Measurements from ENCODE around the gene C19orf12. TPM values are rescaled to one million over a fixed set of nuclear protein-coding genes. Genes with fewer than 3 reads are reported as not detected.

The C19orf12 gene
- total RNA-seq, 5 donors from 2014 or later (not counting 1 experiment from before 2014, with no cell fraction given) = 25.1 to 38.7 (median 34.2) TPM

DNA sequence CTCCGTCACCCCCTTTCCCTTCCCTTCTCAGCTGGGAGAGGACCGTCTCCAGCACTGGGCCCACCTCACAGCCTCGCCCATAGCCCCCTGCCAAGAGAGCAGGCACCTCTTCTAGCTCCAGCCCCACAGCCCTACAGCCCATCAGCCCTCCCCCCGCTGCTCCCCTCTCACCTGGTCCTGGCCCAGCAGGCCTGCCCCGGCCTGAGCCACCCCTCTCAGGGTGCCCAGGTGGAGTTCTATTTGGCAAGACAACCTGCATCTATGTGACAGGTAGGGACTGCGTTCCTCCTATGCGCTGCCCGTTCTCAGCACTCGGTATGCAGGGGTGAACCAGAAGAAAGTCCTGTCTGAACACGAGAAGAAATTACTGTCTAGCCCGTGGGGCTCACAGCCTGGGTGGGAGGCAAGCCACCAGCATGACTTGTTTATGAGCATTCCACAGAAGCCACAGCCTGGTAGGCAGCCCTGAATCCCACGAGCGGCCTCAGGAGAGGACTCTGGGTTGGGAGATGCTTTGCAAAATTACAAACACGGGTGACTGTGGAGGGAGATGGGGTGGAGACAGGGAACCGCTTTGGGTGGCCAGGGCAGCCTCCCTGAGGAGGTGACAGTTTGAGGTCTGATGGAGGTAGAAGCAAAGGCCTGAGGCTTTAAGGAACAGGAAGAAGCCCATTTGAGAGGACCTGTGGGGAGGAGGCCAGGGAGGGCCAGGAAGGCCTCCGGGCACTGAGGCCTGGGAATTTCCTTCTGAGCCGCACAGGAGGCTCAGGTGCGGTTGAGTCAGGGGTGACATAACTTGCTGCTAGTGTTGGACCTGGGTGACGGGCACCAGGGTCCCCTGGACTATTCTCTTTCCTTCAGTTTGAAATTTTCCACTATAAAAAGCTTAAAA is 51.0 kb downstream of the C19orf12 start:
- no peaks in the 10 kb centered on the region for H3K36me3 ChIP-seq (ENCODE audit: control insufficient read depth in 2 of 2, extremely low read depth in 1 of 2, insufficient read depth in 1 of 2, low read length in 1 of 2)

GRCh38 chr19:29662604-29663404 is 52.3 kb downstream of the C19orf12 start:
- peak overlapping the region; percentile 43 to 83 for H3K27ac Mint-ChIP-seq
- no peaks in the 10 kb centered on the region for H3K27me3 ChIP-seq (replicated peaks in 1 of 2; ENCODE audit: control insufficient read depth in 2 of 2, extremely low read depth in 1 of 2, insufficient read depth in 2 of 2, low read length in 1 of 2)

More for the DNA sequence above, 51.0 kb downstream of the C19orf12 start:
- Mint-ChIP-seq H3K27me3 (no peaks in the 10 kb centered on the region), H3K4me3 (peak overlapping the region; percentile 74 to 89 (median 78)), H3K27ac (peak overlapping the region; percentile 66 to 83), H3K36me3 (peaks cover 3% of the 10 kb centered on the region), H3K9me3 (no peaks in the 10 kb centered on the region), H3K4me1 (peaks cover 48 to 59% (median 59%) of the 10 kb centered on the region in 3 donors)
- H3K27ac ChIP-seq (ENCODE audit: low read length) = peak overlapping the region; percentile 38
- CTCF ChIA-PET = interaction anchor here (1.2 to 4.2 kb wide), 3 partner anchors 54 to 58 kb away, joined by 7 to 42 read pairs (median 18); partner anchors contain the start of gene POP4 (in 1 of the 2)
- H3K9me3 ChIP-seq = no peaks in the 10 kb centered on the region
- ATAC-seq (replicated peaks in 1 of 4) (no peak), DNase-seq (no peak)
- WGBS (ENCODE audit: insufficient coverage) = 95% methylated on average over 16 of the region's 19 CpGs
- H3K27me3 ChIP-seq (replicated peaks in 1 of 2; ENCODE audit: control insufficient read depth in 2 of 2, extremely low read depth in 1 of 2, insufficient read depth in 2 of 2, low read length in 1 of 2) = no peaks in the 10 kb centered on the region
- peak overlapping the region in 1 of 2 donors; percentile 37 for H3K4me3 ChIP-seq (ENCODE audit: control insufficient read depth in 1 of 2, extremely low read depth in 1 of 2, low read length in 1 of 2)
- POLR2A ChIA-PET = no interaction called here
- peaks cover 37 to 63% of the 10 kb centered on the region in 2 experiments for H3K4me1 ChIP-seq (ENCODE audit: control insufficient read depth in 1 of 2, extremely low read depth in 1 of 2, insufficient read depth in 2 of 2, low read length in 2 of 2)

DNA sequence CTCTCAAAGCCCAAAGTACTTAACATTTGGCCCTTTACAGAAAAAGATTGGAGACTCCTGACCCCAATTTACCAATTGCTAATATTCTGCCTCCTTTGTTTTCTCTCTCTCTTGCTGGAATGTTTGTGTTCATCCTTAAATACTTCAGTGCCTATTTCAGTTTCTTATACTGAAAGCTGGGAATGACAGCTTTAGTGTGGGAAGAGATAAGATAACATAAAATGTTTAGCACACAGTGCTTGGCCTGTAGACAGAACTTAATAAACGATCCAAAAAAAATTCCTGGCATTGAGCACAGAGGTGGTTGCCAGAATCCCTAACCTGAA is 52.8 kb downstream of the C19orf12 start:
- H3K4me3 Mint-ChIP-seq = no peak overlapping the region
- peaks cover 3% of the 10 kb centered on the region for H3K36me3 Mint-ChIP-seq
- 71% methylated on average over 1 of the region's 1 CpG for WGBS (ENCODE audit: insufficient coverage)
- no peaks in the 10 kb centered on the region for H3K27me3 ChIP-seq (replicated peaks in 1 of 2; ENCODE audit: control insufficient read depth in 2 of 2, extremely low read depth in 1 of 2, insufficient read depth in 2 of 2, low read length in 1 of 2)
- POLR2A ChIA-PET = no interaction called here
- H3K9me3 Mint-ChIP-seq = no peaks in the 10 kb centered on the region
- H3K27ac ChIP-seq (ENCODE audit: low read length) = no peak overlapping the region
- H3K36me3 ChIP-seq (ENCODE audit: control insufficient read depth in 2 of 2, extremely low read depth in 1 of 2, insufficient read depth in 1 of 2, low read length in 1 of 2) = no peaks in the 10 kb centered on the region
- CTCF ChIA-PET = interaction anchor here (1.4 to 2.5 kb wide), 4 partner anchors 9 to 52 kb away, joined by 3 to 18 read pairs (median 6); no protein-coding TSS in a partner anchor
- DNase-seq (no peak), ATAC-seq (replicated peaks in 1 of 4) (no peak)
- no peaks in the 10 kb centered on the region for H3K27me3 Mint-ChIP-seq
- no peaks in the 10 kb centered on the region for H3K9me3 ChIP-seq
- peak overlapping the region in 1 of 2 donors; percentile 83 for H3K27ac Mint-ChIP-seq
- peaks cover 29 to 42% (median 41%) of the 10 kb centered on the region in 3 donors for H3K4me1 Mint-ChIP-seq
- peaks cover 23 to 44% of the 10 kb centered on the region in 2 experiments for H3K4me1 ChIP-seq (ENCODE audit: control insufficient read depth in 1 of 2, extremely low read depth in 1 of 2, insufficient read depth in 2 of 2, low read length in 2 of 2)
- H3K4me3 ChIP-seq (ENCODE audit: control insufficient read depth in 1 of 2, extremely low read depth in 1 of 2, low read length in 1 of 2) = no peak overlapping the region

More at GRCh38 chr19:29662604-29663404, 52.3 kb downstream of the C19orf12 start:
- no peak for ATAC-seq (replicated peaks in 1 of 4)
- Histone ChIP-seq H3K4me1 (ENCODE audit: control insufficient read depth in 1 of 2, extremely low read depth in 1 of 2, insufficient read depth in 2 of 2, low read length in 2 of 2) (peaks cover 28 to 50% of the 10 kb centered on the region in 2 experiments), H3K9me3 (no peaks in the 10 kb centered on the region), H3K4me3 (ENCODE audit: control insufficient read depth in 1 of 2, extremely low read depth in 1 of 2, low read length in 1 of 2) (no peak overlapping the region), H3K27ac (ENCODE audit: low read length) (no peak overlapping the region), H3K36me3 (ENCODE audit: control insufficient read depth in 2 of 2, extremely low read depth in 1 of 2, insufficient read depth in 1 of 2, low read length in 1 of 2) (no peaks in the 10 kb centered on the region)
- WGBS (ENCODE audit: insufficient coverage) = 79% methylated on average over 10 of the region's 17 CpGs
- ChIA-PET CTCF (interaction anchor here (1.4 to 2.5 kb wide), 4 partner anchors 9 to 53 kb away, joined by 3 to 18 read pairs (median 6); no protein-coding TSS in a partner anchor), POLR2A (interaction anchor here in 1 of 2 donors (0.7 kb wide), 1 partner anchor 321 kb away, joined by 3 read pairs; no protein-coding TSS in a partner anchor)
- no peaks in the 10 kb centered on the region for H3K9me3 Mint-ChIP-seq
- no peaks in the 10 kb centered on the region for H3K27me3 Mint-ChIP-seq
- no peak overlapping the region for H3K4me3 Mint-ChIP-seq
- H3K36me3 Mint-ChIP-seq = peaks cover 3% of the 10 kb centered on the region
- peaks cover 35 to 46% (median 46%) of the 10 kb centered on the region in 3 donors for H3K4me1 Mint-ChIP-seq
- no peak for DNase-seq

- Mint-ChIP-seq H3K27me3 (no peaks in the 10 kb centered on the region), H3K36me3 (no peaks in the 10 kb centered on the region), H3K4me1 (peaks cover 21 to 34% (median 33%) of the 10 kb centered on the region in 3 donors), H3K27ac (peak overlapping the region; percentile 51 to 85), H3K9me3 (no peaks in the 10 kb centered on the region), H3K4me3 (peak overlapping the region in 1 of 3 donors; percentile 52)
- H3K27ac ChIP-seq (ENCODE audit: low read length) = peak overlapping the region; percentile 10
- CTCF ChIA-PET = interaction anchor here (0.6 to 1.6 kb wide), 3 partner anchors 46 to 54 kb away, joined by 3 read pairs; partner anchors contain the start of gene POP4 (in 1 of the 2)
- ATAC-seq (replicated peaks in 1 of 4) (peak in 1 of 4 experiments; percentile 30), DNase-seq (peak in 24 of 35 experiments; percentile 29 to 73 (median 54))
- H3K4me1 ChIP-seq (ENCODE audit: control insufficient read depth in 1 of 2, extremely low read depth in 1 of 2, insufficient read depth in 2 of 2, low read length in 2 of 2) = peaks cover 21 to 33% of the 10 kb centered on the region in 2 experiments
- H3K36me3 ChIP-seq (ENCODE audit: control insufficient read depth in 2 of 2, extremely low read depth in 1 of 2, insufficient read depth in 1 of 2, low read length in 1 of 2) = no peaks in the 10 kb centered on the region
- POLR2A ChIA-PET = interaction anchor here (0.5 to 1.4 kb wide), 3 partner anchors 12 to 53 kb away, joined by 3 read pairs; no protein-coding TSS in a partner anchor
- H3K9me3 ChIP-seq = no peaks in the 10 kb centered on the region
- H3K4me3 ChIP-seq (ENCODE audit: control insufficient read depth in 1 of 2, extremely low read depth in 1 of 2, low read length in 1 of 2) = no peak overlapping the region
- no peaks in the 10 kb centered on the region for H3K27me3 ChIP-seq (replicated peaks in 1 of 2; ENCODE audit: control insufficient read depth in 2 of 2, extremely low read depth in 1 of 2, insufficient read depth in 2 of 2, low read length in 1 of 2)
- WGBS (ENCODE audit: insufficient coverage) = 26% methylated on average over 5 of the region's 10 CpGs
Measured at GRCh38 chr19:29660835-29661234, 54.2 kb downstream of the C19orf12 start.

- Histone ChIP-seq H3K4me1 (ENCODE audit: control insufficient read depth in 1 of 2, extremely low read depth in 1 of 2, insufficient read depth in 2 of 2, low read length in 2 of 2) (peaks cover 21 to 23% of the 10 kb centered on the region in 2 experiments), H3K27ac (ENCODE audit: low read length) (no peak overlapping the region), H3K9me3 (no peaks in the 10 kb centered on the region), H3K36me3 (ENCODE audit: control insufficient read depth in 2 of 2, extremely low read depth in 1 of 2, insufficient read depth in 1 of 2, low read length in 1 of 2) (no peaks in the 10 kb centered on the region), H3K27me3 (replicated peaks in 1 of 2; ENCODE audit: control insufficient read depth in 2 of 2, extremely low read depth in 1 of 2, insufficient read depth in 2 of 2, low read length in 1 of 2) (no peaks in the 10 kb centered on the region), H3K4me3 (ENCODE audit: control insufficient read depth in 1 of 2, extremely low read depth in 1 of 2, low read length in 1 of 2) (no peak overlapping the region)
- H3K4me1 Mint-ChIP-seq = peaks cover 14 to 36% (median 23%) of the 10 kb centered on the region in 3 donors
- no peaks in the 10 kb centered on the region for H3K27me3 Mint-ChIP-seq
- 100% methylated on average over 1 of the region's 5 CpGs for WGBS (ENCODE audit: insufficient coverage)
- ATAC-seq (replicated peaks in 1 of 4) (no peak), DNase-seq (no peak)
- ChIA-PET CTCF (no interaction called here), POLR2A (no interaction called here)
- no peak overlapping the region for H3K4me3 Mint-ChIP-seq
- H3K36me3 Mint-ChIP-seq = no peaks in the 10 kb centered on the region
- H3K27ac Mint-ChIP-seq = no peak overlapping the region
- no peaks in the 10 kb centered on the region for H3K9me3 Mint-ChIP-seq
Measured at GRCh38 chr19:29658221-29658991, 56.7 kb downstream of the C19orf12 start.
